H9 (cell line): ENCODE results near the gene ADAMTS8. TPM values are rescaled to one million over a fixed set of nuclear protein-coding genes. Genes with fewer than 3 reads are reported as not detected.
A peak's percentile ranks its signal among the peaks of the same experiment; 100 is the strongest.

Source experiments
- DNase-seq: peaks from one replicate; pipeline ENCODE4 v3.0.0-alpha.2; 2017
- H2AFZ ChIP-seq: one replicate; pipeline ENCODE4 v1.6.1; 2013; ENCODE audit warnings: mild to moderate bottlenecking, low read length, control low read depth, moderate library complexity
- H2AK5ac ChIP-seq: 2 replicates; pipeline ENCODE4 v1.6.1; 2013; ENCODE audit warnings: low read length, control low read depth, mixed read lengths; ENCODE audit not compliant: insufficient read length
- H2BK120ac ChIP-seq: one replicate; pipeline ENCODE4 v1.6.1; 2013; ENCODE audit warnings: low read depth, mild to moderate bottlenecking, low read length, control low read depth, inconsistent platforms; ENCODE audit not compliant: poor library complexity, severe bottlenecking
- H2BK12ac ChIP-seq: 2 replicates; pipeline ENCODE4 v1.6.1; 2013; ENCODE audit warnings: low read length, control low read depth, mixed read lengths, low read depth; ENCODE audit not compliant: insufficient read length
- H2BK15ac ChIP-seq: 2 replicates; pipeline ENCODE4 v1.6.1; 2013; ENCODE audit warnings: low read depth, low read length, control low read depth
- H2BK20ac ChIP-seq: one replicate; pipeline ENCODE4 v1.6.1; 2013; ENCODE audit warnings: low read depth, mild to moderate bottlenecking, low read length, control low read depth, inconsistent platforms; ENCODE audit not compliant: poor library complexity, severe bottlenecking
- H2BK5ac ChIP-seq: 2 replicates; pipeline ENCODE4 v1.6.1; 2013; ENCODE audit warnings: low read length, control low read depth, mixed read lengths; ENCODE audit not compliant: insufficient read length
- H3K14ac ChIP-seq: 2 replicates; pipeline ENCODE4 v1.6.1; 2013; ENCODE audit warnings: low read length, control low read depth; ENCODE audit not compliant: insufficient read depth
- H3K18ac ChIP-seq: 2 replicates; pipeline ENCODE4 v1.6.1; 2013; ENCODE audit warnings: low read depth, mild to moderate bottlenecking, mixed read lengths, low read length, control low read depth; ENCODE audit not compliant: insufficient read length
- H3K23ac ChIP-seq: 2 replicates; pipeline ENCODE4 v1.6.1; 2013; ENCODE audit warnings: low read length, control low read depth, mixed read lengths, low read depth; ENCODE audit not compliant: insufficient read length
- H3K23me2 ChIP-seq: 2 replicates; pipeline ENCODE4 v1.6.1; 2013; ENCODE audit warnings: low read depth, mild to moderate bottlenecking, mixed read lengths, low read length, control low read depth; ENCODE audit not compliant: insufficient read length, poor library complexity, severe bottlenecking
- H3K27ac ChIP-seq: 2 replicates; pipeline ENCODE4 v1.5.1; 2013; ENCODE audit warnings: low read length, control low read depth, mixed read lengths, low read depth; ENCODE audit not compliant: insufficient read length
- H3K27me3 ChIP-seq: 2 replicates; pipeline ENCODE4 v1.6.1; 2013; ENCODE audit warnings: low read length, control low read depth, inconsistent platforms; ENCODE audit not compliant: insufficient read depth
- H3K4ac ChIP-seq: 2 replicates; pipeline ENCODE4 v1.6.1; 2013; ENCODE audit warnings: low read depth, mild to moderate bottlenecking, control low read depth, inconsistent platforms, low read length, moderate library complexity
- H3K4me1 ChIP-seq: 2 replicates; pipeline ENCODE4 v1.6.1; 2013; ENCODE audit warnings: low read length, control low read depth, inconsistent platforms; ENCODE audit not compliant: insufficient read depth
- H3K4me2 ChIP-seq: 2 replicates; pipeline ENCODE4 v1.6.1; 2013; ENCODE audit warnings: low read length, control low read depth, mixed read lengths; ENCODE audit not compliant: insufficient read length, insufficient read depth
- H3K56ac ChIP-seq: 2 replicates; pipeline ENCODE4 v1.6.1; 2013; ENCODE audit warnings: low read depth, mild to moderate bottlenecking, mixed read lengths, low read length, control low read depth; ENCODE audit not compliant: insufficient read length
- H3K79me1 ChIP-seq: 2 replicates; pipeline ENCODE4 v1.6.1; 2013; ENCODE audit warnings: low read depth, mild to moderate bottlenecking, moderate library complexity, low read length, control low read depth, inconsistent platforms; ENCODE audit not compliant: insufficient read depth, poor library complexity, severe bottlenecking
- H3K79me2 ChIP-seq: 2 replicates; pipeline ENCODE4 v1.6.1; 2013; ENCODE audit warnings: low read length, control low read depth, inconsistent platforms; ENCODE audit not compliant: insufficient read depth
- H3K9ac ChIP-seq: 2 replicates; pipeline ENCODE4 v1.6.1; 2013; ENCODE audit warnings: low read length, control low read depth, mixed read lengths; ENCODE audit not compliant: insufficient read length; ENCODE audit errors: extremely low read depth
- H3K9me3 ChIP-seq: one replicate; pipeline ENCODE4 v1.6.1; 2013; ENCODE audit warnings: low read depth, low read length, inconsistent platforms; ENCODE audit not compliant: control insufficient read depth
- H3T11ph ChIP-seq: one replicate; pipeline ENCODE4 v1.6.1; 2013; ENCODE audit warnings: mild to moderate bottlenecking, low read length, control low read depth, inconsistent platforms
- H4K20me1 ChIP-seq: one replicate; pipeline ENCODE4 v1.6.1; 2013; ENCODE audit not compliant: control insufficient read depth, insufficient read length, insufficient read depth
- H4K5ac ChIP-seq: 2 replicates; pipeline ENCODE4 v1.6.1; 2013; ENCODE audit warnings: low read depth, mild to moderate bottlenecking, mixed read lengths, low read length, control low read depth; ENCODE audit not compliant: insufficient read length
- H4K8ac ChIP-seq: replicated peaks from 2 replicates; pipeline ENCODE4 v1.6.1; 2013; ENCODE audit warnings: low read length, control low read depth, mixed read lengths, low read depth; ENCODE audit not compliant: insufficient read length
- H4K91ac ChIP-seq: 2 replicates; pipeline ENCODE4 v1.6.1; 2013; ENCODE audit warnings: low read depth, mild to moderate bottlenecking, moderate library complexity, mixed read lengths, low read length, control low read depth; ENCODE audit not compliant: insufficient read length
- H3K27ac Mint-ChIP-seq, 3 experiments: 2 replicates in 2 of 3; 3 replicates in 1 of 3; pipeline ENCODE4 v1.8.0; 2020 to 2021; ENCODE audit warnings: mixed read lengths in 3 of 3, mild to moderate bottlenecking in 1 of 3, moderate library complexity in 1 of 3
- H3K27me3 Mint-ChIP-seq: 2 replicates; pipeline ENCODE4 v1.8.0; 2021; ENCODE audit warnings: low read depth, mild to moderate bottlenecking, moderate library complexity, mixed read lengths
- H3K36me3 Mint-ChIP-seq, 3 experiments: 2 replicates in 2 of 3; 3 replicates in 1 of 3; pipeline ENCODE4 v1.8.0; 2020 to 2021; ENCODE audit warnings: low read depth in 3 of 3, mixed read lengths in 3 of 3; ENCODE audit not compliant: insufficient read depth in 1 of 3
- H3K4me1 Mint-ChIP-seq, 2 experiments: 2 replicates each; pipeline ENCODE4 v1.8.0; 2020; ENCODE audit warnings: mixed read lengths in 2 of 2
- H3K4me3 Mint-ChIP-seq, 2 experiments: 2 replicates in 1 of 2; 3 replicates in 1 of 2; pipeline ENCODE4 v1.8.0; 2020 to 2021; ENCODE audit warnings: mild to moderate bottlenecking in 2 of 2, mixed read lengths in 2 of 2, moderate library complexity in 1 of 2
- H3K9me3 Mint-ChIP-seq, 2 experiments: 2 replicates in 1 of 2; 3 replicates in 1 of 2; pipeline ENCODE4 v1.8.0; 2020; ENCODE audit warnings: mild to moderate bottlenecking in 2 of 2, mixed read lengths in 2 of 2, moderate library complexity in 1 of 2
- CTCF ChIP-seq: fragments of 200-600 bp; sonication (generic); conservative IDR thresholded peaks from 3 replicates; pipeline ENCODE4 v1.8.0; 2021; ENCODE audit warnings: antibody characterized with exemption, mild to moderate bottlenecking
- WGBS: extraction: QIAGEN DNeasy Blood & Tissue Kit; methylation state at CpG from one replicate; pipeline ENCODE4 v1.1.7; 2013; ENCODE audit warnings: missing lambda C conversion rate, low lambda C conversion rate, mixed read lengths; ENCODE audit not compliant: insufficient read length; ENCODE audit errors: extremely low coverage; 5-methylcytosine and 5-hydroxymethylcytosine counted together
- total RNA-seq: library from RNA; stranded (reverse); gene quantifications from 2 replicates; pipeline ENCODE4 v1.2.1, GENCODE V29; 2021

The ADAMTS8 gene
- total RNA-seq, 1 experiment from 2014 or later: 5.0 TPM

GRCh38 chr11:130434521-130435223 lies 6.3 kb upstream of the ADAMTS8 start:
- Histone ChIP-seq H3K23ac (no peak overlapping the region), H2BK5ac (no peak overlapping the region), H2BK12ac (no peak overlapping the region), H2BK15ac (no peak overlapping the region), H3K56ac (no peak overlapping the region), H4K20me1 (no peaks in the 10 kb centered on the region), H4K5ac (no peak overlapping the region), H3K27me3 (no peaks in the 10 kb centered on the region; the same call in 1 of the 2 replicates), H3K4me2 (peak overlapping the region; percentile 97), H2BK120ac (no peak overlapping the region), H3K9ac (peak overlapping the region; percentile 67), H3K27ac (no peak overlapping the region), H3K79me2 (no peaks in the 10 kb centered on the region), H3K4ac (no peak overlapping the region), H3K23me2 (peaks cover 4% of the 10 kb centered on the region), H3K79me1 (no peaks in the 10 kb centered on the region), H2AK5ac (no peak overlapping the region), H4K91ac (no peak overlapping the region), H3K9me3 (no peaks in the 10 kb centered on the region), H3K4me1 (no peaks in the 10 kb centered on the region), H2BK20ac (no peak overlapping the region), H3K14ac (peak overlapping the region; percentile 57; the same call in 1 of the 2 replicates), H3K18ac (peak overlapping the region; percentile 36), H3T11ph (no peak overlapping the region), H2AFZ (peak overlapping the region; percentile 100), H4K8ac (no peak overlapping the region)
- DNase-seq: peak; percentile 78
- Mint-ChIP-seq H3K4me1 (0 out of 4 replicates have a peak, but pooled peaks cover 0 to 1% of the 10 kb centered on the region in 2 experiments), H3K36me3 (no peaks in the 10 kb centered on the region; a peak in 1 of 7 replicates), H3K9me3 (no peaks in the 10 kb centered on the region), H3K4me3 (no peak overlapping the region), H3K27me3 (peaks cover 32% of the 10 kb centered on the region), H3K27ac (no peak overlapping the region)
- WGBS: no CpG with 5 or more reads among the region's 20 CpGs
- peak; percentile 73 for TF ChIP-seq CTCF
